Measurements from ENCODE around the gene GPR84. TPM values are rescaled to one million over a fixed set of nuclear protein-coding genes. Genes with fewer than 3 reads are reported as not detected.

The GPR84 gene
- total RNA-seq, 4 donors from 2014 or later, result 0.38 TPM; not detected in 3

DNA sequence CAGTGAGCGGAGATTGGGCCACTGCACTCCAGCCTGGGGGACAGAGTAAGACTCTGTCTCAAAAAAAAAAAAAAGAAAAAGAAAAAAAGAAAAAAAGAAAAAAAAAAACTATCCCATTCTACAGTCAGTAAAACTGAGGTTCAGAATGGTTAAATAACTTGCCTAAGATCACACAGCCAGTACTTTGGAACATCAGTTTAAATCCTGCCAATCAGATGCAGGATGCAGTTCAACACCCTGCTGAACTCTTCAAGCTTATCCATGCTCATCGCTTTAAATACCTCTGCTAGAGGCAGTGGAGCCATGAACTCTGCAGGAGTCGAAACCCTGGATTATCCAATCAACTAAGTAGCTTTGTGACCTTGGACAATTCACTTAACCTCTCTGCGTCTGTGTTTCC lies 16.9 kb upstream of the GPR84 start:
- Histone ChIP-seq H3K27me3 (no peaks in the 10 kb centered on the region), H3K4me3 (no peak overlapping the region), H3K27ac (no peak overlapping the region), H3K36me3 (peaks cover 0 to 73% (median 8%) of the 10 kb centered on the region in 3 donors), H3K4me1 (peaks cover 18 to 85% (median 43%) of the 10 kb centered on the region in 3 donors), H3K9me3 (no peaks in the 10 kb centered on the region)
- DNase-seq, result no peak
- TF ChIP-seq POLR2A (IDR thresholded peaks at IDR 0.05), result no peak
- TF ChIP-seq, protein P1, sequence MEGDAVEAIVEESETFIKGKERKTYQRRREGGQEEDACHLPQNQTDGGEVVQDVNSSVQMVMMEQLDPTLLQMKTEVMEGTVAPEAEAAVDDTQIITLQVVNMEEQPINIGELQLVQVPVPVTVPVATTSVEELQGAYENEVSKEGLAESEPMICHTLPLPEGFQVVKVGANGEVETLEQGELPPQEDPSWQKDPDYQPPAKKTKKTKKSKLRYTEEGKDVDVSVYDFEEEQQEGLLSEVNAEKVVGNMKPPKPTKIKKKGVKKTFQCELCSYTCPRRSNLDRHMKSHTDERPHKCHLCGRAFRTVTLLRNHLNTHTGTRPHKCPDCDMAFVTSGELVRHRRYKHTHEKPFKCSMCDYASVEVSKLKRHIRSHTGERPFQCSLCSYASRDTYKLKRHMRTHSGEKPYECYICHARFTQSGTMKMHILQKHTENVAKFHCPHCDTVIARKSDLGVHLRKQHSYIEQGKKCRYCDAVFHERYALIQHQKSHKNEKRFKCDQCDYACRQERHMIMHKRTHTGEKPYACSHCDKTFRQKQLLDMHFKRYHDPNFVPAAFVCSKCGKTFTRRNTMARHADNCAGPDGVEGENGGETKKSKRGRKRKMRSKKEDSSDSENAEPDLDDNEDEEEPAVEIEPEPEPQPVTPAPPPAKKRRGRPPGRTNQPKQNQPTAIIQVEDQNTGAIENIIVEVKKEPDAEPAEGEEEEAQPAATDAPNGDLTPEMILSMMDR (IDR thresholded peaks at IDR 0.05), result no peak
- intact Hi-C loops (cut with DNase I), result no loop called here
- WGBS, 2 donors, result 87 to 90% methylated on average over 4 of the region's 4 CpGs

DNA sequence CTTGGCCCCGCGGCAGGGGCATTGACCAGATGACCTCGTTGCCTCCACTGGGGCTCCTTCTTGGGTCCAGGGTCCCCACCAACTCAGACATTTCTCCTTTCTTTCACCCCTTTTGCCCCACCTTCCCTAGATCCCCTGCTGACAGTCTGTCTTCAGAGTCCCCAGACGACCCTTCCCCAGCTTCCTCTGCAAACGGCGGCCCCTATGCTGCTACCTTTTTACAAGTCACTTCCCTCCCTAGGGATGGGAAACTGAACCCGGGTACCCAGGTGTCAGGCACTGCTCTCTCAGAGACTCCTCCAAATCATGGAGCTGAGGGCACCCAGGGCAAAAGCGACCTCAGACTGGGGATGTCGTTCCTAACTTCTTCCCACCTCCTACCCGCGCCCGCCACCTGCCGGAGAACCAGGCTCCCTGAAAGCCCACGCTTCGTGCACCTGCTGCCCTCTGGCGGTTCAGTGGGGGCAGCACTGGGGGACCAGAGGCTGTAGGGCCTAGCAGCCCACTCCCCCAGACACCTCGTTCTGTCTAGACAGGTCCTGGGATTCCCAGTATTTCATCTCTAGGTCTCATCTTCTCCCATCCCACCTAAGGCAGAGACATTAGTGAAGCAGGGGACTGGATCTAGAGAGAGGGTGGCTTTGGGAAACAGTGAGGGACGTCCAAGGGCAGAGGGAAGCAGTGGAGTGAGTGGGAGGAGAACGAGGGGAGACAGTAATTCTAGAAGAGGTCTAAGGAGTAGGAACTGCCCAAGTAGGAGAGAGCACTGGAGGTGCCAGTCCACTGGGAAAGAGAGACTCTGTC lies 15.3 kb upstream of the GPR84 start:
- peak overlapping the region; percentile 56 to 84 (median 78) for H3K27ac ChIP-seq
- peaks cover 17 to 85% (median 43%) of the 10 kb centered on the region in 3 donors for H3K4me1 ChIP-seq
- H3K4me3 ChIP-seq, result peak overlapping the region in 3 of 4 donors; percentile 45 to 61 (median 49)
- peaks cover 0 to 88% (median 8%) of the 10 kb centered on the region in 3 donors for H3K36me3 ChIP-seq
- intact Hi-C loops (cut with DNase I), result no loop called here
- no peaks in the 10 kb centered on the region for H3K27me3 ChIP-seq
- 12 to 26% methylated on average over 13 to 16 of the region's 19 CpGs for WGBS, 2 donors
- H3K9me3 ChIP-seq, result no peaks in the 10 kb centered on the region
- no peak for TF ChIP-seq POLR2A (IDR thresholded peaks at IDR 0.05)
- TF ChIP-seq, protein P1 (IDR thresholded peaks at IDR 0.05), result peak; percentile 96 to 100 (median 99)
- DNase-seq, result peak; percentile 49

DNA sequence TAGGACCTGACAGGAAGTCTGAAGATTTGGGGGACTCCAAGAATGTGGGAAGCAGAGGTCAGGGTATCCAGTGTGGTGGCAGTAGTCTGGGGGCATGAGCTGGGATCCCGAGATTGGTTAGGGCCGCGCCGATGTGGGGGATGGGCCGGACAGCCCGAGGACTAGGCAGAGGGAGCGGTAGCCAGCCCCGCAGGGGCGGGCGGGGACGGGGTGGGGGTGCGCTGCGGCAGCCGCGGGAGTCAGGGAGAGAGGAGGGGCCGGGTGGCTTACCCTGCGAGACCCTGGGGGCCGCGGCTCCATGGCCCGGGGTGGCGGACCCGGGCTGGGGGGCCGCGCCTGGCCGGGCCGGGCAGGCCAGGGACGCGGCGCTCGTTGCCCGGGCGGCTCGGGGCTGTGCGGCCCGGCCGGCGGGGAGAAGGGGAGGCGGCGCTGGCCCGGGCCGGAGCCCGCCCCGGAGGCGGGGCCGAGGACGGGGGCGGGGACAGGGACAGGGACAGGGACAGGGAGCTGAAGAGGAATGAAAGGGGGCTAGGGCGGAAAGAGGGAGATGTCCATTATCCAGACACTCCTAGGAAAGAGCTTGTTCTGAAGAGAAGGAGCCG lies 14.6 kb upstream of the GPR84 start:
- peak in 1 of 4 donors; percentile 7 for TF ChIP-seq POLR2A (IDR thresholded peaks at IDR 0.05)
- TF ChIP-seq, protein P1 (IDR thresholded peaks at IDR 0.05), result no peak
- 23 to 63% methylated on average over 8 to 10 of the region's 49 CpGs for WGBS, 2 donors
- intact Hi-C loops (cut with DNase I), result no loop called here
- H3K9me3 ChIP-seq, result no peaks in the 10 kb centered on the region
- no peak for DNase-seq
- H3K36me3 ChIP-seq, result peaks cover 0 to 88% (median 8%) of the 10 kb centered on the region in 3 donors
- peaks cover 23 to 85% (median 46%) of the 10 kb centered on the region in 3 donors for H3K4me1 ChIP-seq
- H3K4me3 ChIP-seq, result peak overlapping the region; percentile 15 to 61 (median 47)
- no peaks in the 10 kb centered on the region for H3K27me3 ChIP-seq
- peak overlapping the region; percentile 56 to 84 (median 78) for H3K27ac ChIP-seq

DNA sequence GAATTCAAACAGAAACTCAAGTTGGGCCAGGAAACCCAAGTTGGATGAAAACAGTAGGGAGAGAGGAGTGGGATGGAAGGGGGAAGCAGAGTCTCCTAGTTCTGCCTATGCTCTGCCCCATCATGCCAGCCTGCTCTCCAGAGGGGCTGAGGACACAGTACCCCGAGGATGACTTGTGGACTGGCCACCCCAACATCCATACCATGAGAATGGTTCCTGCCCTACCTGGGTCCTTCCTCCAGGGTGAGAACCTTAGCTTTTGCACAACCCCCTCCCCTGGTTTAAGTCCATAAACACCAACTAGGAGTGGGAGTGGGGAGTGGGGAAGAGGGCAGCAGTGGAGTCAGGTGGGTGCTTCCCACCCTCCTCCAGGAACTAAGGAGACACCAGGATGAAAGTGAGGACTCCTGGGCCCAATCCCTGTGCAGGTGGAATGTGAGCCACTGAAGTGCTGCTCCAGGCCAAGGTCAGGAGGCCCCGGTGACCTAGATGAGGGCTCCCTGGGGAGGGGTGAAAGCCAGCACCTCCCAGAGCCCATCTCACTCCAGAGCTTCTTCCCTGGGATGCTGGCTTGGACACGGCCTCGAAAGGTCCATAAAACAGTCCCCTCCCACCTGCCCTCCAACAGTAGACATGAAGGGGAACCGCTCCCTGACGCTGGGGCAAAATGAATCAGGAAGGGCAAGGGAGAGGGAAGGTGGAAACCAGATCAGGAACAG lies 13.7 kb upstream of the GPR84 start:
- Histone ChIP-seq H3K27ac (peak overlapping the region; percentile 56 to 84 (median 74)), H3K27me3 (no peaks in the 10 kb centered on the region), H3K4me1 (peaks cover 25 to 85% (median 42%) of the 10 kb centered on the region in 3 donors), H3K36me3 (peaks cover 0 to 88% (median 8%) of the 10 kb centered on the region in 3 donors), H3K9me3 (no peaks in the 10 kb centered on the region), H3K4me3 (peak overlapping the region in 3 of 4 donors; percentile 45 to 61 (median 49))
- WGBS, 2 donors, result 85 to 100% methylated on average over 1 to 6 of the region's 6 CpGs
- intact Hi-C loops (cut with DNase I), result no loop called here
- TF ChIP-seq POLR2A (IDR thresholded peaks at IDR 0.05), result no peak
- TF ChIP-seq, protein P1 (IDR thresholded peaks at IDR 0.05), result no peak
- no peak for DNase-seq
